ENCODE measurements around the gene SETD4. TPM values are rescaled to one million over a fixed set of nuclear protein-coding genes. Genes with fewer than 3 reads are reported as not detected.

The SETD4 gene
- total and polyA plus RNA-seq, 2 of the 13 experiments (the other 11 are each of a cell fraction or from before 2014, with no cell fraction given): 7.1 to 14.4 TPM

- H4K20me1 ChIP-seq (ENCODE audit: insufficient read depth, low read length): no peaks in the 10 kb centered on the region
- ATAC-seq (no peak), FAIRE-seq (no peak), DNase-seq (ENCODE audit: low spot score) (no peak)
- WGBS (ENCODE audit: low lambda C conversion rate): 75% methylated on average over 11 of the region's 11 CpGs
- peaks cover 0 to 3% of the 10 kb centered on the region in 2 experiments; a peak in 2 of 5 replicates for H3K27me3 ChIP-seq (ENCODE audit: control insufficient read depth in 1 of 2, insufficient read depth in 2 of 2, low read length in 2 of 2)
- ChIA-PET CTCF (ENCODE audit: low intra/inter-chr PET ratio, low total read pairs) (no interaction called here), POLR2A (interaction anchor here (0.6 kb wide), 1 partner anchor 15 kb away, joined by 3 read pairs; no protein-coding TSS in a partner anchor)
- TF ChIP-seq SETDB1 (CRISPR knock-in tag; IDR thresholded peaks at IDR 0.05; ENCODE audit: borderline replicate concordance) (no peak), SMAD9 (CRISPR knock-in tag; IDR thresholded peaks at IDR 0.05) (no peak), ERF (CRISPR knock-in tag; IDR thresholded peaks at IDR 0.05) (no peak), AKNA (CRISPR knock-in tag; IDR thresholded peaks at IDR 0.05; ENCODE audit: borderline replicate concordance) (no peak), MTERF4 (CRISPR knock-in tag; IDR thresholded peaks at IDR 0.05) (no peak), MIER3 (CRISPR knock-in tag; IDR thresholded peaks at IDR 0.05; ENCODE audit: borderline replicate concordance) (no peak), ZNF597 (CRISPR knock-in tag; IDR thresholded peaks at IDR 0.05) (no peak), ZNF232 (CRISPR knock-in tag; IDR thresholded peaks at IDR 0.05; ENCODE audit: borderline replicate concordance) (no peak)
- peaks cover 54% of the 10 kb centered on the region for H3K4me1 ChIP-seq (ENCODE audit: insufficient read depth, low read length)
- no peaks in the 10 kb centered on the region for H3K9me3 ChIP-seq (ENCODE audit: low read length)
- no peak overlapping the region for H3K4me3 ChIP-seq (replicated peaks in 1 of 3; ENCODE audit: insufficient read depth in 1 of 3, low read depth in 2 of 3, low read length in 3 of 3)
- H2AFZ ChIP-seq (ENCODE audit: low read length): no peak overlapping the region
- BruUV-seq (replicated peaks): no TSS peak
- no peak overlapping the region for H3K27ac ChIP-seq (ENCODE audit: extremely low read length, insufficient read depth, low read length)
- intact Hi-C loops (cut with micrococcal nuclease; ENCODE audit: unreplicated experiment) (no loop called here), in situ Hi-C loops (cut with HindIII; ENCODE audit: extremely low pct_ligation_motif_present, low pct_unique_long_range_greater_than_20kb) (no loop called here)
- no peaks in the 10 kb centered on the region for H3K79me2 ChIP-seq (ENCODE audit: insufficient read depth, low read length)
- H3K9ac ChIP-seq (ENCODE audit: insufficient read depth, low read depth, low read length): no peak overlapping the region
- H3K4me2 ChIP-seq (ENCODE audit: low read depth, low read length): no peak overlapping the region
- H3K36me3 ChIP-seq (replicated peaks in 1 of 2; ENCODE audit: control insufficient read depth in 1 of 2, insufficient read depth in 2 of 2, low read length in 2 of 2): no peaks in the 10 kb centered on the region
Observed at GRCh38 chr21:36003776-36004175, 56.5 kb downstream of the SETD4 start.

Data from HepG2 (cell line).